HG03066 (cell line): ENCODE results near the gene KPNA4.
"Not testable (repeated sequence)": the region's sequence is repeated elsewhere in the genome, so short reads cannot be mapped to it uniquely, and the experiment has no call there.

Experiments used
- ATAC-seq: cut with Tn5 transposase; IDR thresholded peaks from one replicate; pipeline ENCODE4 v1.9.1; 2021; ENCODE audit warnings: low read depth; ENCODE audit not compliant: unreplicated experiment

The KPNA4 gene

GRCh38 chr3:160565442-160566403 is at the start of gene KPNA4:
TSS of gene KPNA4 (minus strand) at chr3:160565571. CDS start at chr3:160565282, 289 bp downstream.
- peak; percentile 87 for ATAC-seq

- no peak for ATAC-seq
Observed at GRCh38 chr3:160613661-160614060, 48.3 kb upstream of the KPNA4 start.

- no peak for ATAC-seq
Observed at GRCh38 chr3:160612386-160613075, 47.2 kb upstream of the KPNA4 start.

- no peak for ATAC-seq
Observed at GRCh38 chr3:160611141-160611540, 45.8 kb upstream of the KPNA4 start.

- no peak for ATAC-seq
Observed at GRCh38 chr3:160608870-160609269, 43.5 kb upstream of the KPNA4 start.

GRCh38 chr3:160607826-160608225 is 42.5 kb upstream of the KPNA4 start:
- ATAC-seq = no peak

GRCh38 chr3:160605315-160605714 is 39.9 kb upstream of the KPNA4 start:
- no peak for ATAC-seq

GRCh38 chr3:160603845-160604244 is 38.5 kb upstream of the KPNA4 start:
- not testable (repeated sequence) for ATAC-seq

GRCh38 chr3:160602259-160602658 is 36.9 kb upstream of the KPNA4 start:
- ATAC-seq = no peak

GRCh38 chr3:160601288-160601687 is 35.9 kb upstream of the KPNA4 start:
- no peak for ATAC-seq

GRCh38 chr3:160598865-160599264 is 33.5 kb upstream of the KPNA4 start:
- no peak for ATAC-seq

GRCh38 chr3:160588023-160588422 is 22.7 kb upstream of the KPNA4 start:
- ATAC-seq = no peak

GRCh38 chr3:160587105-160587504 is 21.7 kb upstream of the KPNA4 start:
- no peak for ATAC-seq

- ATAC-seq = no peak
Observed at GRCh38 chr3:160586679-160587078, 21.3 kb upstream of the KPNA4 start.

- no peak for ATAC-seq
Observed at GRCh38 chr3:160583451-160583850, 18.1 kb upstream of the KPNA4 start.

GRCh38 chr3:160580938-160581337 is 15.6 kb upstream of the KPNA4 start:
- ATAC-seq = no peak

GRCh38 chr3:160577556-160578195 is 12.3 kb upstream of the KPNA4 start:
- no peak for ATAC-seq

GRCh38 chr3:160577093-160577492 is 11.7 kb upstream of the KPNA4 start:
- ATAC-seq = no peak

- no peak for ATAC-seq
Observed at GRCh38 chr3:160576621-160577020, 11.2 kb upstream of the KPNA4 start.

- ATAC-seq = no peak
Observed at GRCh38 chr3:160575589-160575988, 10.2 kb upstream of the KPNA4 start.

- no peak for ATAC-seq
Observed at GRCh38 chr3:160574636-160575035, 9.3 kb upstream of the KPNA4 start.
